Neuronal stem cell (in vitro differentiated cells): ENCODE measurements around the gene AOPEP.

Experiments used
- DNase-seq: peaks from one replicate; pipeline ENCODE4 v3.0.0-alpha.2; 2013; ENCODE audit warnings: low spot score
- H2AFZ ChIP-seq: one replicate; pipeline ENCODE4 v1.6.1; 2013; ENCODE audit warnings: mild to moderate bottlenecking, low read length, inconsistent platforms
- H2AK5ac ChIP-seq: 2 replicates; pipeline ENCODE4 v1.6.1; 2013; ENCODE audit warnings: low read depth, mild to moderate bottlenecking, inconsistent platforms, low read length, moderate library complexity, mixed read lengths
- H2BK120ac ChIP-seq: 2 replicates; pipeline ENCODE4 v1.6.1; 2013; ENCODE audit warnings: low read depth, mild to moderate bottlenecking, inconsistent platforms, low read length, moderate library complexity, mixed read lengths
- H2BK12ac ChIP-seq: one replicate; pipeline ENCODE4 v1.6.1; 2013; ENCODE audit warnings: low read length, inconsistent platforms
- H2BK15ac ChIP-seq: 2 replicates; pipeline ENCODE4 v1.6.1; 2013; ENCODE audit warnings: mild to moderate bottlenecking, low read length, inconsistent platforms, mixed read lengths
- H2BK5ac ChIP-seq: one replicate; pipeline ENCODE4 v1.6.1; 2013; ENCODE audit warnings: inconsistent platforms, mild to moderate bottlenecking, low read length, moderate library complexity
- H3K14ac ChIP-seq: one replicate; pipeline ENCODE4 v1.6.1; 2013; ENCODE audit warnings: low read length, inconsistent platforms
- H3K18ac ChIP-seq: 2 replicates; pipeline ENCODE4 v1.6.1; 2013; ENCODE audit warnings: low read length, inconsistent platforms
- H3K23ac ChIP-seq: 2 replicates; pipeline ENCODE4 v1.6.1; 2013; ENCODE audit warnings: low read depth, mild to moderate bottlenecking, mixed read lengths, low read length, inconsistent platforms; ENCODE audit not compliant: poor library complexity
- H3K27ac ChIP-seq: replicated peaks from 3 replicates; pipeline ENCODE4 v1.5.1; 2013; ENCODE audit warnings: low read length, inconsistent platforms
- H3K27me3 ChIP-seq, 3 experiments: 2 replicates each; pipeline ENCODE4 v1.6.1; 2013; ENCODE audit warnings: low read length in 3 of 3, mild to moderate bottlenecking in 2 of 3, inconsistent platforms in 1 of 3, low read depth in 1 of 3, mixed read lengths in 1 of 3, moderate library complexity in 1 of 3; ENCODE audit not compliant: control insufficient read depth in 3 of 3, insufficient read depth in 3 of 3
- H3K36me3 ChIP-seq, 2 donors: replicated peaks in 1 of 2; 2 replicates each; pipeline ENCODE4 v1.6.1; 2013; ENCODE audit warnings: low read length in 2 of 2; ENCODE audit not compliant: control insufficient read depth in 2 of 2, insufficient read depth in 2 of 2
- H3K4ac ChIP-seq: 2 replicates; pipeline ENCODE4 v1.6.1; 2013; ENCODE audit warnings: inconsistent platforms, mild to moderate bottlenecking, low read length, moderate library complexity
- H3K4me1 ChIP-seq, 2 donors: 1 replicate in 1 of 2; 2 replicates in 1 of 2; pipeline ENCODE4 v1.6.1; 2013; ENCODE audit warnings: low read length in 2 of 2, low read depth in 1 of 2; ENCODE audit not compliant: control insufficient read depth in 2 of 2, insufficient read depth in 1 of 2
- H3K4me2 ChIP-seq: one replicate; pipeline ENCODE4 v1.6.1; 2013; ENCODE audit warnings: mild to moderate bottlenecking, low read length, inconsistent platforms; ENCODE audit not compliant: insufficient read depth, poor library complexity, severe bottlenecking
- H3K4me3 ChIP-seq, 2 donors: 2 replicates each; pipeline ENCODE4 v1.5.1; 2013; ENCODE audit warnings: low read length in 2 of 2, mild to moderate bottlenecking in 2 of 2, inconsistent platforms in 1 of 2, moderate library complexity in 1 of 2
- H3K79me1 ChIP-seq: one replicate; pipeline ENCODE4 v1.6.1; 2013; ENCODE audit warnings: low read depth, mild to moderate bottlenecking, inconsistent platforms, low read length, moderate library complexity
- H3K9ac ChIP-seq: one replicate; pipeline ENCODE4 v1.6.1; 2013; ENCODE audit warnings: mild to moderate bottlenecking, low read depth, low read length, inconsistent platforms; ENCODE audit not compliant: poor library complexity
- H3K9me3 ChIP-seq, 2 donors: replicated peaks in 1 of 2; 2 replicates each; pipeline versions ENCODE3 to v1.6.1; 2013; ENCODE audit warnings: low read length in 2 of 2, mild to moderate bottlenecking in 2 of 2, inconsistent platforms in 1 of 2, low read depth in 1 of 2, mixed read lengths in 1 of 2, moderate library complexity in 1 of 2; ENCODE audit not compliant: control insufficient read depth in 2 of 2, insufficient read depth in 1 of 2
- H4K8ac ChIP-seq: one replicate; pipeline ENCODE4 v1.6.1; 2013; ENCODE audit warnings: low read depth, mild to moderate bottlenecking, inconsistent platforms, low read length, moderate library complexity
- H4K91ac ChIP-seq: one replicate; pipeline ENCODE4 v1.6.1; 2013; ENCODE audit warnings: low read length, low read depth, mild to moderate bottlenecking, inconsistent platforms; ENCODE audit not compliant: poor library complexity
- WGBS, 2 donors: extraction: QIAGEN DNeasy Blood & Tissue Kit; methylation state at CpG; one replicate each; pipeline ENCODE4 v1.1.7; 2013; ENCODE audit warnings: missing lambda C conversion rate in 2 of 2, mixed read lengths in 1 of 2; ENCODE audit not compliant: insufficient read length in 2 of 2, insufficient replicate concordance in 1 of 2; ENCODE audit errors: extremely low coverage in 2 of 2; 5-methylcytosine and 5-hydroxymethylcytosine counted together

The AOPEP gene

DNA sequence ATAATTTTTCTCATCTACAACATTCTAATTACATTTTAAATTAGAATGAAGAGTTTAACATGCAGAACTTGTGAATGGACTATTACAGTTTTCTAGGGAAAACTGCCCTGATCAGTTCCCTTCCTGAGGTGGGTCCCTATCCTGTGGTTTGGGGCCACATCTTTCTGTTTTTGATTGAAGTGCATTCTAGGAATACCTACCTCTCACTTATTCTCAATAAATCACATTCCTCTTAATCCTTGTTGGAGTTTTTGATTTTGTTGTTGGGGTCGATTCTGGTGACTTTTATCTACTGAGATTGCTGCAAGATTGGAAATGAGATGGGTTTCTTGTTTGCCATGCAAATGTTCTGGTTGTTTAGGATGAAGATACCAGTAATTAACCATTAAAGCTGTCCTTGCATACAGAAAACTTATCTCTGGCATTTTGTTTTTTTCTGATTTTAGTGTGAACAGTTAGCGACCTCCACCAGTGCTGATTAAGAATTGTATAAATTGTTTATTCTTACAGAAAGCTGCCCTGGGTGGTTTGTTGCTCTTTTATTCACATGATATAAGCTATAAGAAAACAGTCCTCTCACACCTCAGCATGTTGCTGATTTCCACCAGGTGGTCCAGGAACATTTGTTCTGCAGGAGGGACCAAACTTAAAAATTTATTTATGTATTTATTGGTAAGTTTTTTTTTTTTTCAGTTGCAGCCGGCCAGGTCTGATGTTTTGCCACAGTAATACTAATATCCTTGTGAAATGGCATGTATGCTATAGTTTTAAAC, 321.1 kb downstream of the AOPEP start:
- Histone ChIP-seq H2AK5ac (no peak overlapping the region), H3K36me3 (peaks cover 0 to 14% of the 10 kb centered on the region in 2 donors), H2AFZ (no peak overlapping the region), H3K23ac (no peak overlapping the region), H3K4me1 (peaks cover 3 to 8% of the 10 kb centered on the region in 2 donors), H3K4me2 (no peak overlapping the region), H3K18ac (no peak overlapping the region), H4K8ac (no peak overlapping the region), H3K79me1 (no peaks in the 10 kb centered on the region), H3K4ac (no peak overlapping the region), H3K14ac (no peak overlapping the region), H3K9ac (no peak overlapping the region), H3K27ac (no peak overlapping the region), H3K4me3 (no peak overlapping the region), H2BK120ac (no peak overlapping the region), H2BK15ac (no peak overlapping the region), H3K9me3 (peaks cover 0 to 2% of the 10 kb centered on the region in 2 donors), H2BK5ac (no peak overlapping the region), H3K27me3 (peaks cover 0 to 31% (median 0%) of the 10 kb centered on the region in 3 experiments), H4K91ac (no peak overlapping the region), H2BK12ac (no peak overlapping the region)
- no peak for DNase-seq
- WGBS, 2 donors = no CpG with 5 or more reads among the region's 3 CpGs

- Histone ChIP-seq H4K8ac (no peak overlapping the region), H3K4ac (no peak overlapping the region), H2AK5ac (no peak overlapping the region), H3K4me1 (peaks cover 3 to 8% of the 10 kb centered on the region in 2 donors), H3K4me2 (peak overlapping the region; percentile 99), H3K27ac (no peak overlapping the region), H2BK15ac (no peak overlapping the region), H3K9me3 (peaks cover 0 to 2% of the 10 kb centered on the region in 2 donors), H3K18ac (peak overlapping the region; percentile 29), H2BK12ac (no peak overlapping the region), H3K36me3 (peaks cover 0 to 14% of the 10 kb centered on the region in 2 donors), H3K14ac (no peak overlapping the region), H4K91ac (no peak overlapping the region), H3K9ac (peak overlapping the region; percentile 73), H2BK120ac (no peak overlapping the region), H2BK5ac (peak overlapping the region; percentile 29), H2AFZ (peak overlapping the region; percentile 68), H3K23ac (peak overlapping the region; percentile 92), H3K79me1 (no peaks in the 10 kb centered on the region), H3K4me3 (peak overlapping the region; percentile 11 to 77), H3K27me3 (peaks cover 0 to 31% (median 0%) of the 10 kb centered on the region in 3 experiments)
- peak; percentile 56 for DNase-seq
- no CpG with 5 or more reads among the region's 58 CpGs for WGBS, 2 donors
Measured at GRCh38 chr9:95048225-95049087, 322.0 kb downstream of the AOPEP start.

DNA sequence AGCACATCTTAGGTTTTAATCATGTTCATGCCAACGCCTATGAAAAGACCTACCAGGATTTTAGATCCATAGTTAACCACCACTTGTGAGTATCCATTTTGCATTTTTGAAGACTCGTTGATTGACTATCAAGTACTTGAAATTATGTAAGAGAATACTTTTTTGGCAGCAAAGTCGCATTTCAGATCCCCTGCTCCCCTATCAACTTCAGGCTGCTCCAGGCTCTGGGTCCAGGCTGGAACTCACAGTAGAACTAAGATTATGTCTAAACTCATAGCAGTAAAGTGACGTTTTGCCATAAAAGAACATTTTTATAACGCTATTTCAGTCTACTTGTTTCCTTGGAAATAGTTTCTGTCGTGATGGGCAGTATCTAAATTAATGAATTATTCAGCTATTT, 323.3 kb downstream of the AOPEP start:
- Histone ChIP-seq H4K8ac (no peak overlapping the region), H3K27me3 (peaks cover 0 to 31% (median 0%) of the 10 kb centered on the region in 3 experiments), H3K4me2 (no peak overlapping the region), H2BK12ac (no peak overlapping the region), H3K18ac (no peak overlapping the region), H3K79me1 (no peaks in the 10 kb centered on the region), H2BK120ac (no peak overlapping the region), H2AK5ac (no peak overlapping the region), H2BK15ac (no peak overlapping the region), H3K4me1 (peaks cover 8 to 11% of the 10 kb centered on the region in 2 donors), H3K4me3 (no peak overlapping the region), H3K4ac (no peak overlapping the region), H3K14ac (no peak overlapping the region), H4K91ac (no peak overlapping the region), H3K9ac (no peak overlapping the region), H3K23ac (no peak overlapping the region), H3K9me3 (peaks cover 0 to 2% of the 10 kb centered on the region in 2 donors), H3K36me3 (peaks cover 0 to 3% of the 10 kb centered on the region in 2 donors), H3K27ac (no peak overlapping the region), H2BK5ac (no peak overlapping the region), H2AFZ (no peak overlapping the region)
- no CpG with 5 or more reads among the region's 6 CpGs for WGBS, 2 donors
- no peak for DNase-seq
